HG02885 (cell line): ENCODE results near the gene SNX27.

Experiments used
- ATAC-seq: cut with Tn5 transposase; IDR thresholded peaks from one replicate; pipeline ENCODE4 v1.9.1; 2021; ENCODE audit warnings: mild to moderate bottlenecking; ENCODE audit not compliant: unreplicated experiment, poor library complexity

SNX27 gene

GRCh38 chr1:151693057-151693651 is 81.3 kb downstream of the SNX27 start:
- ATAC-seq = no peak

- no peak for ATAC-seq
These were observed 89.7 kb downstream of the SNX27 start for GRCh38 chr1:151701515-151701914.

- ATAC-seq = no peak
These were observed 91.1 kb downstream of the SNX27 start for GRCh38 chr1:151702936-151703335.

DNA sequence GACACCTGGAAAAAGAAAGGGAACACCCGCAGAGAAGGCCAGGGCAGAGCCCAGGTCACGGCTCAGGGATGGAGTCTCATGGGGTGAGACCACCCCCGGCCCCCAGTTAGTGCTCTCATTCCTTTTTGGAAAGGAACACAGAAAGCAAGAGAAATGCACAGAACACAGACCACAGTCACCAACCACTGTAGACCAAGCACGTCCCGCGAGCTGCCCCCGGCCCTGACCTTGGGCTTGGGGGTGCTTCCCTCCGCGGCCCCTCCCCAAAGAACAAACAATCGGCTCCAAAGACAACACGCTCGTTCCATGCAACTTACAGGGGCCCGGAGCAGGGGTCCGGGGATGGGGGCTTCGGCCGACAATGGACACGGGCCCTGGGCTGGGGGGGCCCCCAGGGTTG is 92.0 kb downstream of the SNX27 start:
- ATAC-seq = no peak

DNA sequence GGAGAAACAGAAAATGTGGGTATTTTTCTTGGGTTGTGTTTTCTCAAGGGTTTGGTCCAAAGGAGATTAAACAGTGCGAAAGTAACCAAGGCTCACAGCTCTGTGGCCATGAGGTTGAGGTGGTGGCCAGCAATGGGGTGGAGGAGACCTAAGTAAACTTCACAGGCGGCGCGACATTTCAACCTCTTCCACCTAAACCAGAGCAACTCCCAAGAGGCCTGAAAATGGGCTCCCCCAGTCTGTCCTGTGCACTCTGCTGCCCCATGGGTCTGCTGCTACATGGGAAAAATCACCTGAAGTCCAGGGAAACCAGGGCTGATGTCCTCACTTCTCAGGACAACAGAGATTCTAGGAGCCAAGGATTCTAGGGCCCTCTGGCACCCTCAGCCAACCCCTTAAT is 92.4 kb downstream of the SNX27 start:
- ATAC-seq = no peak

DNA sequence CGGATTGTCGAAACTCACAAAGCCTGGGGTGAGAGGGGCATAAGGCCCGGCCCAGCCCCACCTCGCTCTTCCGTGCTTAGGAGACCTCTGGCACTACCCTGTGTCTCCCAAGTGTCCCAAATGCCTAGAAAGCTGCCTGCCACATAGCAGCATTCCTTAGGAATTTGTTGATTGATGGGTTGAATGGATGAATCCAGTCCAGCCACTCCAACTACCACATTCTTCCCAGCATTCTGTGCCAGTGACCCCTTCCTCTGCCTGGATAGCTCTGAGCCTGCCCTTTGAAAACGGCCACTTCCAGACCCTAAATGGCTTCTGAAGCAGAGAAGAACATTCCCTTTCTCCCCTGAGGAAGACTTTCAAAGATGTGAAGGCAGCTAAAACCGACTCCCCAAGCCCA is 93.3 kb downstream of the SNX27 start:
- no peak for ATAC-seq

DNA sequence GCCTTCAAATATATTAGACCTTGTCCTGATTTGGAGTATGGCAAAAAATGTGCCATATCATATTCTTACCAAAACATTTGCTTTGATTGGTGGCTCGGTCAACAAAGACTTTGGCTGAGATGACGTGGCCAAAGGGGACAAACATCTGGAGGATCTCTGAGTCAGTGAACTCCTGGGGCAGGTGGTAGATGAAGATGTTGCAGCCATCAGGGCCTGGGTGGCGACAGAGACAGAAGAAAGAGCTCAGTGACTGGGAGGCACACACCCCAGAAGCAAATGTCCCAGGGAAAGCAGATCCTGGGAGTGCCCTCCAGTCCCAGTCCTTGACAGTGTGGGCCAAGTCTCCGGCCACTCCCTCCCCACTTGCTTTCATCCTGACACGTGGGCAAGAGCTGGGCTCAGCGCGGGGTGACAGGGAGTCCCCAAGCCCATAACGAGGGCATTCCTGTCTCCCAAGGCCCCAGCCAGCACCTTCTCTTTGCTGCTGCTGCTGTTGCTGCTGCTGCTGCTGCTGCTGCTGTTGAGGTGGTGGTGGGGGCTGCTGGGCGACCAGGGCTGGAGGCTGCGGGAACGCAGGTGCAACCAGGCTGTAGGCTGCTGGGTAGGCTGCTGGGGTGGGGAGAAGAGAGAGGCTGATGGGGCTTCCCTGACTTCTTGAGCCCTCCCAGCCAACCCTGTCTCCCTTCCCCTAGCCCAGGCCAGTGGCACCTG is 94.1 kb downstream of the SNX27 start:
- ATAC-seq = no peak

GRCh38 chr1:151706464-151707415 is 94.9 kb downstream of the SNX27 start:
- ATAC-seq = no peak

DNA sequence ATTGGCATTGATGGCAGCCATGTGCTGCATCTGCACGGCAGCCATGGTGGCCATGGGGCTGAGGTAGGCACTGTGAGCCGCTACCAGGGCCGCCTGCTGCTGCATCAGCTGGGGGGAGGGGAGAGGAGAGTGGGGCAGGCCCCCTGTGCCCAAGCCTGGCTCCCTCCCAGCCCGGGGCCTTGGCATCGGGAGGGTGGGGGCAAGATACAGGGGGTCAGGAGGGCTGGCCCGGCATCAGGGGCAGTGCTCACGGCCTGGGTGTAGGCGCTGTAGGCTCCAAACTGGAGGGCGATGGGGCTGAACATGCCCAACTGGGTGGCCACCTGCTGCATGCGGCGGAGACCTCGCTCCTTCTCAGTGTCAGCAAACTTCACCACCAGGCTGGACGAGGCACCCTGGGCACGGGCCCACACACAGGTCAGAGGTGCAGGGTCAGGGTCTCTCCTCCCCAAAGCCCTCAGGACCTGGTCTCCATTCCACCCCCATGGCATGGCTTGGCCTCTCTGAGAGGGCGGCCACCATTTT is 95.8 kb downstream of the SNX27 start:
- ATAC-seq = no peak

DNA sequence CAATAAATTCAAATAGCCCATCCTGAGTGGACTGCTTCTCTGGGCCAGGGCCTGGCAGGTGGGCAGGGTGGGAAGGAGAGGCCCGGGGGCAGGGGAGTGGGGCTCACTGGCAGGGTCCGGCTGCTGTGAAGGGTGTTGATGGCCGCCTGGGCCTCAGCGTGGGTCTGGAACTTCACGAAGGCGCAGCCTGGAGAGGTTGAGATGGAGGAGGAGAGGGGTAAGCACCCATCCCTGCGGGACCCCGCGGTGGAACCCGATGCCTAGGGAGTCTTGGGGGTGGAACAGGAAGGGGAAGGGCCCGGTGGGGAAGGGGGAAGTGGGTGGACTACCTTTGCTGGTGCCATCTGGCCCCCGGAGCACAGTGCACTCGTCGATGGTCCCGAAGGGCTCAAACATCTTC is 97.0 kb downstream of the SNX27 start:
- ATAC-seq = no peak

- ATAC-seq = no peak
These were observed 98.5 kb downstream of the SNX27 start for GRCh38 chr1:151710187-151710840.

GRCh38 chr1:151711044-151711800 is 99.4 kb downstream of the SNX27 start:
- no peak for ATAC-seq

DNA sequence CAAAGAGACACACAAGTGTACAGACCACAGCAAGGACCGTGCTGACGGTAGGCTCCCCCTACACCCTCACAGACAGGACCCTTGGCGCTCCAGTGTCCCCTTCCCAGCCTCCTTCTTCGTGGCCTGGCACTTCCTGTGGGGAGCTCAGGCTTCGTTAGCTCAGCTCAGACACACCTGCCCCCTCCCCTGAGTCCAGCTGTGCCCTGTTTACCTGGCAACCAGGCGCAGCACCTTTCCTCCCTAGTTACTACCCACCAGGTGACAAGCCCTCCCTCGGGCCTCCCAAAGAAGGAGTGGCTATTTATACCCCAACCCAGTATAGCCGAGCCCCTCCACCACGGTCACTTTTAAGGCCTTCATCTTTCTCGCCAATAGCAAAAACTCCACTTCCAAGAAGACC is 100.1 kb downstream of the SNX27 start:
- no peak for ATAC-seq

- no peak for ATAC-seq
These were observed 101.2 kb downstream of the SNX27 start for GRCh38 chr1:151713044-151713443.

DNA sequence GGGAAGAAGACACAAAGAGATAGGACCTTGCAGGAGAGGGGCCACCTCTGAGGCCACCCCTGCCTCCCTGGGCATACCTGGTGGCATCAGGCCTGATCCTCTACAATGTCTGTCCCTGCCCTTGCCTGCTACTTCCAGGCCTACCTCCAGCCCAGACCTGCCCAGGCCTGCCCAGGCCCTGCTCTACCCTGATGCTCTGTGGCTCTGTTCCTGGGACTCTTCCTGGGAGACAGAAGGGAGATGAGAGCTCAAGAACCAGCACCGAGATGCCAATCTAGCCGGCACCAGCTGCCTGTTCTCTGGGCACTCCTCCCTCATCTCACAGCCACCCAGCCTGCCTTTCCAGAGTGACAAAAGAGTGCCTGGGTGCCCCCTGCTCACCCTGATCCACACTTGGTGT is 102.0 kb downstream of the SNX27 start:
- no peak for ATAC-seq

- no peak for ATAC-seq
These were observed 103.2 kb downstream of the SNX27 start for GRCh38 chr1:151714820-151715725.

DNA sequence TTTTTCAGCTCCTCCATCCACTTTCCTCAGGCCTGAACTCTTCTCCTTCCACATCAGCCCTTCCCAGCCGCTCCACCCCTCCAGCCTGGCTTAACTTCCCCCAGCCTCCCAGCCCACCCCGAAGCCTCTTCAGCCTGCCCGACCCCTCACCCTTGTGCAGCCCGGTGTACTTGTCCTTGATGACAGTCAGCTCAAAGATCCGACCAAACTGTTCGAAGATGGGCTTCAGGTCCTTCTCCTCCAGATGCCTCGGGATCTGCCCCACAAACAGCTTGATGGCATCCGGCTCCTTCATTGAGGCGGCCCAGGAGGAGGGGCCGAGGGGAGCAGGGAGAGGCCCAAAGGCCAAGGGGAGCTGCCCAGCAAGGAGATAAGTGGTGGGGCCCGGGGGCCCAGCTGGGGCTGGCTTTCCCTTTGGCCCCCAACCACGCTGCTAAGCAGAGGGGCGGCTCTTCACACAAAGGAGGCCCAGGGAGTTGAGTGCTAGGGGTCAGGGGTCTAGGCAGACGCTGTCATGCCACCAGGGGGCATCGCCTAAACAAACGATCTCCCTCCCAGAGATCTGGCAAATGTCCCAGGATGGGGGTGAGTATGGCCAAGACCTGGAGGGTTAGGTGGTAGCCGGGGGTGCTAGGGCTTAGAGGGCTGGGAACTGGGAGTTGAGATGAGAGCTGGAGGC is 104.0 kb downstream of the SNX27 start:
- no peak for ATAC-seq

DNA sequence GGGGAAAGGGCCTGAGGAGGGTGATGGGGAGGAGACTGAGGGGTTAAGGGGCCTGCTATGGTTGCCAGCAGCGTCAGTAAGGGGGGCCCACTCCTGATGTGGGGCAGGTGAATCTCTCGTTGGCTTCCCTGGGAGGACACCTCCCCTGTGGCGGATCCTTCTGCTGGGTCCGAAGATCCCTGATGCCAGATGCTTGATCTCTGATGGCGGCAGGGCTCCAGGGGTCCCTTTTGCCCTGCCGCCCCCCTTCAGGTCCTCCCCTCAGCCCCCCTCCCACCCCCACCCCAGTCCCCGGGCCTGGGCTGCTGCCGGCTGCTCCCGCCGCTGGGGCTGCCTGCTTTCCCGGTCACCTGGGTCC is 104.5 kb downstream of the SNX27 start:
- no peak for ATAC-seq
